ENCODE measurements around the gene MRPL41. TPM values are rescaled to one million over a fixed set of nuclear protein-coding genes. Genes with fewer than 3 reads are reported as not detected.
A peak's percentile ranks its signal among the peaks of the same experiment; 100 is the strongest.

Gene MRPL41
- total and polyA plus RNA-seq, 2 of the 13 experiments (the other 11 are each of a cell fraction or from before 2014, with no cell fraction given) = 20.9 to 54.0 TPM

GRCh38 chr9:137589441-137590122, 37.9 kb downstream of the MRPL41 start (continued):
- no peak for TF ChIP-seq NAIF1 (CRISPR knock-in tag; IDR thresholded peaks at IDR 0.05; ENCODE audit: borderline replicate concordance)
- TF ChIP-seq ZNF737 (CRISPR knock-in tag; IDR thresholded peaks at IDR 0.05; ENCODE audit: borderline replicate concordance) = 0 out of 2 replicates have a peak, but pooled peaks have one; percentile 47
- TF ChIP-seq HDAC1 (CRISPR knock-in tag; IDR thresholded peaks at IDR 0.05) = peak; percentile 55; the same call in 1 of the 2 replicates
- TF ChIP-seq HES4 (CRISPR knock-in tag; IDR thresholded peaks at IDR 0.05; ENCODE audit: borderline replicate concordance) = no peak
- TF ChIP-seq TAF1 (CRISPR knock-in tag; IDR thresholded peaks at IDR 0.05) = peak; percentile 28; the same call in 1 of the 2 replicates
- TF ChIP-seq SRY (CRISPR knock-in tag; IDR thresholded peaks at IDR 0.05) = 0 out of 2 replicates have a peak, but pooled peaks have one; percentile 29
- TF ChIP-seq ZNF207 (IDR thresholded peaks at IDR 0.05; ENCODE audit: borderline replicate concordance) = no peak
- TF ChIP-seq AGO2 (optimal IDR thresholded peaks at IDR 0.05; ENCODE audit: low read depth, low read length) = peak; percentile 55
- peak; percentile 44; the same call in 1 of the 2 replicates for TF ChIP-seq PHF20 (CRISPR knock-in tag; IDR thresholded peaks at IDR 0.05)
- no peak for TF ChIP-seq ZNF335 (CRISPR knock-in tag; IDR thresholded peaks at IDR 0.05)
- peak; percentile 49 for TF ChIP-seq GABPB1 (CRISPR knock-in tag; IDR thresholded peaks at IDR 0.05)
- 0 out of 2 replicates have a peak, but pooled peaks have one; percentile 68 for TF ChIP-seq DZIP1 (CRISPR knock-in tag; IDR thresholded peaks at IDR 0.05)
- TF ChIP-seq MXD1 (CRISPR knock-in tag; IDR thresholded peaks at IDR 0.05) = peak; percentile 69; the same call in 1 of the 2 replicates
- TF ChIP-seq GTF3A (CRISPR knock-in tag; conservative IDR thresholded peaks at IDR 0.05) = no peak
- 0 out of 2 replicates have a peak, but pooled peaks have one; percentile 22 for TF ChIP-seq ZNF280B (CRISPR knock-in tag; IDR thresholded peaks at IDR 0.05; ENCODE audit: borderline replicate concordance)
- TF ChIP-seq KDM1A (CRISPR knock-in tag; IDR thresholded peaks at IDR 0.05) = no peak
- peak; percentile 74 for TF ChIP-seq ZFX (CRISPR knock-in tag; IDR thresholded peaks at IDR 0.05; ENCODE audit: low read depth)
- TF ChIP-seq ZBTB26 (CRISPR knock-in tag; IDR thresholded peaks at IDR 0.05; ENCODE audit: borderline replicate concordance) = no peak
- peak; percentile 83; the same call in 1 of the 2 replicates for TF ChIP-seq ZNF12 (CRISPR knock-in tag; IDR thresholded peaks at IDR 0.05)
- no peak for TF ChIP-seq ZC3H13 (CRISPR knock-in tag; IDR thresholded peaks at IDR 0.05)
- 0 out of 2 replicates have a peak, but pooled peaks have one; percentile 10 for TF ChIP-seq ZNF446 (CRISPR knock-in tag; IDR thresholded peaks at IDR 0.05)
- no peak for TF ChIP-seq MAZ (IDR thresholded peaks at IDR 0.05; ENCODE audit: borderline replicate concordance, low read depth, low read length)
- peak; percentile 8; the same call in 1 of the 2 replicates for TF ChIP-seq MAZ (CRISPR knock-in tag; IDR thresholded peaks at IDR 0.05; ENCODE audit: low read depth)
- no peak for TF ChIP-seq ZFP1 (CRISPR knock-in tag; IDR thresholded peaks at IDR 0.05)
- peak; percentile 39; the same call in 1 of the 2 replicates for TF ChIP-seq SAP130 (CRISPR knock-in tag; IDR thresholded peaks at IDR 0.05; ENCODE audit: low read depth)

All from HepG2 (cell line).